Hepatic stellate cell (primary cell): ENCODE measurements around the gene BORCS5.

ENCODE experiments used
- DNase-seq: peaks from one replicate; pipeline ENCODE4 v3.0.0; 2011; ENCODE audit warnings: low spot score

BORCS5 gene

DNA sequence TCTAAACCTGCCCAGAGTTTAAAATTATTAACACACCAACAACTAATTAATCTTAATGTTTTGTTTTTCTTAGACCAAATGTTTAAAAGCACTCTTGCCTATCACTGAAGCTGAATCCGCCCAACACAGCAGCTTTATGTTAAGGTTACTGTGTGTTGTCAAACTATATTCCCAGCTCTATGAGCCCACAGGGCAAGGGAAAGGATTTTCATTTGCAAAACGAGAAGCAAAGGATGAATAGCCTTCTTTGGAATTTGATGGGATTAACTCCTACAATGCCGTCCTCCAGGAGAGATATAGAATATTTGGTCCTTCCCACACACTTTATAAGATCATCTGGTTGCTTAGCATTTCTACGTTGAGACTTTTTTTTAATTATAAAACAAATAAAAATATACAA is 162.0 kb downstream of the BORCS5 start:
- no peak for DNase-seq
